GM12878 (cell line): ENCODE results near the gene USP26. TPM values are rescaled to one million over a fixed set of nuclear protein-coding genes. Genes with fewer than 3 reads are reported as not detected.

Source experiments
- ATAC-seq: fragments of 200-7000 bp; cut with Tn5 transposase; 3 replicates; pipeline ENCODE4 v1.9.1; 2020; ENCODE audit warnings: mild to moderate bottlenecking, moderate library complexity
- BruUV-seq: library from RNA; stranded (reverse); fragments of 400-500 nt; replicated peaks from 2 replicates; lab custom pipeline; 2021; lab: Mats Ljungman, UMichigan
- CTCF ChIA-PET: fragments of 300-600 bp; sonication (Branson Sonifier 250); formaldehyde crosslinking; extraction: SDS; loops from one replicate; lab custom pipeline; 2021; ENCODE audit warnings: inconsistent platforms; lab: Yijun Ruan, JAX
- POLR2A ChIA-PET: fragments of 350-600 bp; formaldehyde crosslinking; extraction: SDS; loops from one replicate; lab custom pipeline; 2021; ENCODE audit warnings: inconsistent platforms; lab: Charles Lee
- RAD21 ChIA-PET: fragments of 300-600 bp; sonication (Branson Sonifier 250); formaldehyde crosslinking; loops from one replicate; lab custom pipeline; 2023; ENCODE audit warnings: antibody characterized with exemption; ENCODE audit not compliant: unreplicated experiment; lab: Charles Lee
- SMC1A ChIA-PET: fragments of 300-600 bp; sonication (Branson Sonifier 250); formaldehyde crosslinking; loops from one replicate; lab custom pipeline; 2023; ENCODE audit not compliant: unreplicated experiment, uncharacterized antibody; lab: Charles Lee
- DNase-seq: peaks from one replicate; pipeline ENCODE4 v3.0.0-alpha.2; 2011; ENCODE audit warnings: low read depth, low spot score
- FAIRE-seq: peaks from 3 replicates; lab custom pipeline; 2011; peaks lifted over from hg19 to GRCh38; lab: Jason Lieb, UNC
- H2AFZ ChIP-seq: 2 replicates; pipeline ENCODE4 v1.6.0; 2011; ENCODE audit warnings: low read depth, low read length, control low read depth; ENCODE audit not compliant: control insufficient read depth
- H3K27ac ChIP-seq: 2 replicates; pipeline ENCODE4 v1.5.1; 2011; ENCODE audit warnings: control low read depth; ENCODE audit not compliant: control insufficient read depth, insufficient read depth
- H3K27me3 ChIP-seq, 2 experiments: replicated peaks in 1 of 2; 2 replicates each; pipeline versions ENCODE4 v1.6.0 to v1.6.1; 2011; ENCODE audit warnings: low read length in 1 of 2; ENCODE audit not compliant: control insufficient read depth in 2 of 2, insufficient read depth in 2 of 2
- H3K36me3 ChIP-seq, 2 experiments: 2 replicates each; pipeline ENCODE4 v1.5.1; 2011; ENCODE audit warnings: low read length in 1 of 2; ENCODE audit not compliant: control insufficient read depth in 2 of 2, insufficient read depth in 2 of 2
- H3K4me1 ChIP-seq: 2 replicates; pipeline ENCODE4 v1.6.1; 2011; ENCODE audit warnings: mild to moderate bottlenecking, low read length, moderate library complexity, mixed read lengths; ENCODE audit not compliant: control insufficient read depth, insufficient read depth
- H3K4me2 ChIP-seq: 2 replicates; pipeline ENCODE4 v1.6.0; 2011; ENCODE audit warnings: control low read depth; ENCODE audit not compliant: control insufficient read depth, insufficient read depth
- H3K4me3 ChIP-seq: fragments of 200-600 bp; sonication (generic); 2 replicates; pipeline ENCODE4 v1.5.1; 2016
- H3K79me2 ChIP-seq: 2 replicates; pipeline ENCODE4 v1.6.0; 2011; ENCODE audit warnings: low read length; ENCODE audit not compliant: control insufficient read depth, insufficient read depth
- H3K9ac ChIP-seq: 2 replicates; pipeline ENCODE4 v1.8.0; 2011; ENCODE audit warnings: low read length, control low read depth, mixed read lengths; ENCODE audit not compliant: control insufficient read depth, insufficient read depth
- H3K9me3 ChIP-seq: replicated peaks from 3 replicates; pipeline ENCODE4 v1.5.1; 2011; ENCODE audit warnings: mild to moderate bottlenecking, low read length; ENCODE audit not compliant: control insufficient read depth, insufficient read depth
- H4K20me1 ChIP-seq: 2 replicates; pipeline ENCODE4 v1.6.0; 2011; ENCODE audit not compliant: control insufficient read depth, insufficient read depth
- BACH1 ChIP-seq: fragments of 450-650 bp; IDR thresholded peaks from 2 replicates; pipeline ENCODE4 v1.6.1; 2017; ENCODE audit warnings: mild to moderate bottlenecking, borderline replicate concordance
- BHLHE40 ChIP-seq, 2 experiments: fragments of 450-650 bp in 1 of 2; IDR thresholded peaks; 2 replicates each; pipeline ENCODE4 v1.6.1; 2011 to 2017; ENCODE audit warnings: low read depth in 2 of 2, borderline replicate concordance in 1 of 2, improper control_type of control experiment in 1 of 2, low read length in 1 of 2, mild to moderate bottlenecking in 1 of 2
- EP300 ChIP-seq, 2 experiments: fragments of 150-350 bp in 1 of 2; IDR thresholded peaks; 2 replicates each; pipeline ENCODE4 v1.6.1; 2011 to 2012; ENCODE audit warnings: low read depth in 2 of 2, low read length in 2 of 2, borderline replicate concordance in 1 of 2, improper control_type of control experiment in 1 of 2, inconsistent platforms in 1 of 2; ENCODE audit not compliant: control insufficient read depth in 1 of 2
- FOXK2 ChIP-seq: fragments of 450-650 bp; IDR thresholded peaks from 2 replicates; pipeline ENCODE4 v1.6.1; 2017; ENCODE audit warnings: mild to moderate bottlenecking, moderate library complexity
- HDAC6 ChIP-seq: fragments of 200-600 bp; sonication (generic); IDR thresholded peaks from one replicate; pipeline ENCODE4 v1.8.0; 2017; ENCODE audit warnings: antibody characterized with exemption; ENCODE audit not compliant: unreplicated experiment
- SRF ChIP-seq, 2 experiments: IDR thresholded peaks; 2 replicates each; pipeline ENCODE4 v1.6.1; 2011; ENCODE audit warnings: low read depth in 2 of 2, low read length in 2 of 2, mild to moderate bottlenecking in 1 of 2, moderate library complexity in 1 of 2
- YBX1 ChIP-seq: fragments of 450-650 bp; IDR thresholded peaks from 2 replicates; pipeline ENCODE4 v1.6.1; 2016; ENCODE audit warnings: antibody characterized with exemption
- ZNF274 ChIP-seq: IDR thresholded peaks from one replicate; pipeline ENCODE4 v1.8.0; 2011; ENCODE audit not compliant: insufficient read length, insufficient read depth
- WGBS: methylation state at CpG from one replicate; pipeline ENCODE4 v1.1.6; 2016; ENCODE audit warnings: low lambda C conversion rate; ENCODE audit not compliant: insufficient replicate concordance, insufficient coverage; ENCODE audit errors: missing lambda C conversion rate; 5-methylcytosine and 5-hydroxymethylcytosine counted together
- in situ Hi-C: fragments of 300-500 bp; cut with MboI; formaldehyde crosslinking; loops from 9 replicates; pipeline ENCODE4 v1.14.3; 2018; ENCODE audit warnings: mixed read lengths
- intact Hi-C: fragments of 100-400 bp; cut with micrococcal nuclease; formaldehyde crosslinking; loops from one replicate; pipeline ENCODE4 v1.14.2; 2022; ENCODE audit not compliant: unreplicated experiment
- polyA plus RNA-seq, 11 experiments: library from polyadenylated mRNA; depleted of rRNA in 4 of 11; unstranded in 6 of 11; stranded (reverse) in 5 of 11; fragments of >200 nt; fragmentation: Nextera tagmentation in 4 of 11; fragmentation: Illumina TruSeq in 1 of 11; extraction: Ambion mirVana in 4 of 11; extraction: Trizol in 1 of 11; gene quantifications; 1 replicate in 1 of 11; 2 replicates in 10 of 11; pipeline versions ENCODE4 v1.2.1 to v1.2.3, GENCODE V29; 2011 to 2016; ENCODE audit warnings: inconsistent platforms in 2 of 11, missing spikeins in 2 of 11, low read depth in 1 of 11
- total RNA-seq, 4 experiments: library from RNA; depleted of rRNA in 3 of 4; stranded (reverse); fragments of >200 nt in 3 of 4; fragmentation: Illumina TruSeq in 1 of 4; extraction: Trizol in 1 of 4; gene quantifications; 2 replicates each; pipeline versions ENCODE4 v1.2.1 to v1.2.3, GENCODE V29; 2013 to 2021
- TF ChIP-seq, protein P1 (sequence below): fragments of 450-650 bp; IDR thresholded peaks from 2 replicates; pipeline ENCODE4 v1.6.1; 2017; ENCODE audit warnings: mild to moderate bottlenecking, moderate library complexity
- TF ChIP-seq, protein P2 (sequence below): IDR thresholded peaks from 2 replicates; pipeline ENCODE4 v1.6.1; 2011; ENCODE audit warnings: low read depth, low read length, improper control_type of control experiment, borderline replicate concordance

Gene USP26
- total and polyA plus RNA-seq, 10 of the 15 experiments (the other 5 are each of a cell fraction or from before 2014, with no cell fraction given): not detected

DNA sequence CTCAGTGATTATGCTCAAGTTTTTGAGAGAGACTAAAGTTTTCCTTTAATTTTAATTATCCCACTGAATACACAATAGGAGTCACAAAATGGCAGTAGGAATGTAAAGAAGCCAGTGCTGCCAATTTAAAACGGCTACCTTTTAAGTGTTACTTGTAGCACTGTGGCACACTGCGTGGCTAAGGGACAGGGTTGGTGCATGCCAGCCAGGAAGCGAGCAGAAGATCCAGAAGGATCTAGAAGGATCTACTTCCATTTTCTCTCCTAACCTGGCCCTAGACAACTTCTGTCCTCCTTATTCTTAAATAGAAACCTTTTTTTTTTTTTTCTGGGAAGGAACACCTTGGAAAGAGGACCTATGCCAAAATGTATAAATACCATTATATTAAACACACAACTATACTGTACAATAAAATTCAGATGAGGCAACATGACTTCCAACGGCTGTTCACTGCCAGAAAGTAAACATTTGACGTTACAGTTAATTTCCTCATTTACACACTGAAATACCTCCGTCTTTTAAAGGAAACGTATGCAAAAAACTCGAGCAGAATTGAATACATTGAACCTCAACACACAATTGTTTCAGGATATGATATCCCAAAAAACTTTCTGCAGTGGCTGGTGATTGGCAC lies 2.7 kb downstream of the USP26 start:
- ATAC-seq (no peak), FAIRE-seq (no peak), DNase-seq (no peak)
- no peaks in the 10 kb centered on the region for H3K79me2 ChIP-seq
- CTCF ChIA-PET: no interaction called here
- H3K9ac ChIP-seq: no peak overlapping the region
- H3K36me3 ChIP-seq: no peaks in the 10 kb centered on the region
- SMC1A ChIA-PET: no interaction called here
- no peak overlapping the region for H3K27ac ChIP-seq
- BruUV-seq: no TSS peak
- intact Hi-C loops (no loop called here), in situ Hi-C loops (no loop called here)
- no peaks in the 10 kb centered on the region for H3K27me3 ChIP-seq
- no peaks in the 10 kb centered on the region for H3K9me3 ChIP-seq
- no peak overlapping the region for H3K4me3 ChIP-seq
- POLR2A ChIA-PET: no interaction called here
- H3K4me2 ChIP-seq: no peak overlapping the region
- no peaks in the 10 kb centered on the region for H3K4me1 ChIP-seq
- no peak overlapping the region for H2AFZ ChIP-seq
- TF ChIP-seq ZNF274 (no peak), BHLHE40 (IDR thresholded peaks at IDR 0.05; ENCODE audit: borderline replicate concordance in 1 of 2, low read depth in 2 of 2, low read length in 1 of 2) (no peak), EP300 (IDR thresholded peaks at IDR 0.05; ENCODE audit: borderline replicate concordance in 1 of 2, control insufficient read depth in 1 of 2, low read depth in 2 of 2, low read length in 2 of 2) (no peak), BACH1 (no peak), SRF (IDR thresholded peaks at IDR 0.05; ENCODE audit: low read depth in 2 of 2, low read length in 2 of 2) (no peak), FOXK2 (no peak), YBX1 (no peak), HDAC6 (no peak)
- TF ChIP-seq, protein P1, sequence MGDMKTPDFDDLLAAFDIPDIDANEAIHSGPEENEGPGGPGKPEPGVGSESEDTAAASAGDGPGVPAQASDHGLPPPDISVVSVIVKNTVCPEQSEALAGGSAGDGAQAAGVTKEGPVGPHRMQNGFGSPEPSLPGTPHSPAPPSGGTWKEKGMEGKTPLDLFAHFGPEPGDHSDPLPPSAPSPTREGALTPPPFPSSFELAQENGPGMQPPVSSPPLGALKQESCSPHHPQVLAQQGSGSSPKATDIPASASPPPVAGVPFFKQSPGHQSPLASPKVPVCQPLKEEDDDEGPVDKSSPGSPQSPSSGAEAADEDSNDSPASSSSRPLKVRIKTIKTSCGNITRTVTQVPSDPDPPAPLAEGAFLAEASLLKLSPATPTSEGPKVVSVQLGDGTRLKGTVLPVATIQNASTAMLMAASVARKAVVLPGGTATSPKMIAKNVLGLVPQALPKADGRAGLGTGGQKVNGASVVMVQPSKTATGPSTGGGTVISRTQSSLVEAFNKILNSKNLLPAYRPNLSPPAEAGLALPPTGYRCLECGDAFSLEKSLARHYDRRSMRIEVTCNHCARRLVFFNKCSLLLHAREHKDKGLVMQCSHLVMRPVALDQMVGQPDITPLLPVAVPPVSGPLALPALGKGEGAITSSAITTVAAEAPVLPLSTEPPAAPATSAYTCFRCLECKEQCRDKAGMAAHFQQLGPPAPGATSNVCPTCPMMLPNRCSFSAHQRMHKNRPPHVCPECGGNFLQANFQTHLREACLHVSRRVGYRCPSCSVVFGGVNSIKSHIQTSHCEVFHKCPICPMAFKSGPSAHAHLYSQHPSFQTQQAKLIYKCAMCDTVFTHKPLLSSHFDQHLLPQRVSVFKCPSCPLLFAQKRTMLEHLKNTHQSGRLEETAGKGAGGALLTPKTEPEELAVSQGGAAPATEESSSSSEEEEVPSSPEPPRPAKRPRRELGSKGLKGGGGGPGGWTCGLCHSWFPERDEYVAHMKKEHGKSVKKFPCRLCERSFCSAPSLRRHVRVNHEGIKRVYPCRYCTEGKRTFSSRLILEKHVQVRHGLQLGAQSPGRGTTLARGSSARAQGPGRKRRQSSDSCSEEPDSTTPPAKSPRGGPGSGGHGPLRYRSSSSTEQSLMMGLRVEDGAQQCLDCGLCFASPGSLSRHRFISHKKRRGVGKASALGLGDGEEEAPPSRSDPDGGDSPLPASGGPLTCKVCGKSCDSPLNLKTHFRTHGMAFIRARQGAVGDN: no peak
- TF ChIP-seq, protein P2, sequence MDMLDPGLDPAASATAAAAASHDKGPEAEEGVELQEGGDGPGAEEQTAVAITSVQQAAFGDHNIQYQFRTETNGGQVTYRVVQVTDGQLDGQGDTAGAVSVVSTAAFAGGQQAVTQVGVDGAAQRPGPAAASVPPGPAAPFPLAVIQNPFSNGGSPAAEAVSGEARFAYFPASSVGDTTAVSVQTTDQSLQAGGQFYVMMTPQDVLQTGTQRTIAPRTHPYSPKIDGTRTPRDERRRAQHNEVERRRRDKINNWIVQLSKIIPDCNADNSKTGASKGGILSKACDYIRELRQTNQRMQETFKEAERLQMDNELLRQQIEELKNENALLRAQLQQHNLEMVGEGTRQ: no peak
- no peaks in the 10 kb centered on the region for H4K20me1 ChIP-seq
- RAD21 ChIA-PET: no interaction called here
- 23% methylated on average over 8 of the region's 8 CpGs for WGBS
